Measurements from ENCODE around the gene ZMIZ1. TPM values are rescaled to one million over a fixed set of nuclear protein-coding genes. Genes with fewer than 3 reads are reported as not detected.

The ZMIZ1 gene
- total RNA-seq, 2 donors from 2014 or later, result 30.0 to 34.0 TPM

GRCh38 chr10:79181227-79181626, 112.5 kb downstream of the ZMIZ1 start:
- no peak for ATAC-seq

GRCh38 chr10:79181698-79182521, 113.1 kb downstream of the ZMIZ1 start:
- H3K27me3 Mint-ChIP-seq, result no peaks in the 10 kb centered on the region
- DNase-seq (no peak), ATAC-seq (no peak)
- peaks cover 16% of the 10 kb centered on the region for H3K4me1 Mint-ChIP-seq
- no peak overlapping the region for H3K27ac Mint-ChIP-seq
- H3K9me3 ChIP-seq (ENCODE audit: control insufficient read depth, low read length, poor library complexity, severe bottlenecking), result no peaks in the 10 kb centered on the region
- no peak overlapping the region for H3K4me3 Mint-ChIP-seq
- no peaks in the 10 kb centered on the region for H3K36me3 Mint-ChIP-seq (ENCODE audit: low read depth)

More at GRCh38 chr10:79181227-79181626, 112.5 kb downstream of the ZMIZ1 start:
- Mint-ChIP-seq H3K27me3 (no peaks in the 10 kb centered on the region), H3K27ac (no peak overlapping the region), H3K36me3 (ENCODE audit: low read depth) (no peaks in the 10 kb centered on the region), H3K4me3 (no peak overlapping the region), H3K4me1 (peaks cover 16% of the 10 kb centered on the region)
- no peak for DNase-seq
- H3K9me3 ChIP-seq (ENCODE audit: control insufficient read depth, low read length, poor library complexity, severe bottlenecking), result no peaks in the 10 kb centered on the region

GRCh38 chr10:79182781-79183467, 114.2 kb downstream of the ZMIZ1 start:
- Mint-ChIP-seq H3K27me3 (no peaks in the 10 kb centered on the region), H3K4me3 (no peak overlapping the region), H3K36me3 (ENCODE audit: low read depth) (no peaks in the 10 kb centered on the region), H3K4me1 (peaks cover 16% of the 10 kb centered on the region), H3K27ac (peak overlapping the region; percentile 57)
- DNase-seq, result no peak
- no peak for ATAC-seq
- no peaks in the 10 kb centered on the region for H3K9me3 ChIP-seq (ENCODE audit: control insufficient read depth, low read length, poor library complexity, severe bottlenecking)

GRCh38 chr10:79183468-79183865, 114.7 kb downstream of the ZMIZ1 start:
- Mint-ChIP-seq H3K4me1 (peaks cover 16% of the 10 kb centered on the region), H3K27me3 (no peaks in the 10 kb centered on the region), H3K4me3 (no peak overlapping the region), H3K36me3 (ENCODE audit: low read depth) (no peaks in the 10 kb centered on the region), H3K27ac (peak overlapping the region; percentile 57)
- ATAC-seq (no peak), DNase-seq (no peak)
- no peaks in the 10 kb centered on the region for H3K9me3 ChIP-seq (ENCODE audit: control insufficient read depth, low read length, poor library complexity, severe bottlenecking)

GRCh38 chr10:79184145-79184625, 115.4 kb downstream of the ZMIZ1 start:
- H3K4me1 Mint-ChIP-seq, result peaks cover 16% of the 10 kb centered on the region
- no peaks in the 10 kb centered on the region for H3K27me3 Mint-ChIP-seq
- ATAC-seq (no peak), DNase-seq (no peak)
- H3K36me3 Mint-ChIP-seq (ENCODE audit: low read depth), result no peaks in the 10 kb centered on the region
- no peak overlapping the region for H3K4me3 Mint-ChIP-seq
- H3K27ac Mint-ChIP-seq, result peak overlapping the region; percentile 57
- H3K9me3 ChIP-seq (ENCODE audit: control insufficient read depth, low read length, poor library complexity, severe bottlenecking), result no peaks in the 10 kb centered on the region

- no peak overlapping the region for H3K4me3 Mint-ChIP-seq
- H3K27me3 Mint-ChIP-seq, result no peaks in the 10 kb centered on the region
- DNase-seq (no peak), ATAC-seq (no peak)
- H3K4me1 Mint-ChIP-seq, result peaks cover 16% of the 10 kb centered on the region
- H3K9me3 ChIP-seq (ENCODE audit: control insufficient read depth, low read length, poor library complexity, severe bottlenecking), result no peaks in the 10 kb centered on the region
- no peak overlapping the region for H3K27ac Mint-ChIP-seq
- H3K36me3 Mint-ChIP-seq (ENCODE audit: low read depth), result no peaks in the 10 kb centered on the region
These were observed 115.9 kb downstream of the ZMIZ1 start for GRCh38 chr10:79184657-79185056.

GRCh38 chr10:79185067-79185774, 116.5 kb downstream of the ZMIZ1 start:
- peak overlapping the region; percentile 66 for H3K27ac Mint-ChIP-seq
- H3K9me3 ChIP-seq (ENCODE audit: control insufficient read depth, low read length, poor library complexity, severe bottlenecking), result no peaks in the 10 kb centered on the region
- peaks cover 16% of the 10 kb centered on the region for H3K4me1 Mint-ChIP-seq
- ATAC-seq (no peak), DNase-seq (no peak)
- no peaks in the 10 kb centered on the region for H3K27me3 Mint-ChIP-seq
- H3K36me3 Mint-ChIP-seq (ENCODE audit: low read depth), result no peaks in the 10 kb centered on the region
- no peak overlapping the region for H3K4me3 Mint-ChIP-seq

- H3K27me3 Mint-ChIP-seq, result no peaks in the 10 kb centered on the region
- no peak for ATAC-seq
- H3K27ac Mint-ChIP-seq, result peak overlapping the region; percentile 66
- no peak overlapping the region for H3K4me3 Mint-ChIP-seq
- no peaks in the 10 kb centered on the region for H3K9me3 ChIP-seq (ENCODE audit: control insufficient read depth, low read length, poor library complexity, severe bottlenecking)
- DNase-seq, result no peak
- H3K4me1 Mint-ChIP-seq, result peaks cover 16% of the 10 kb centered on the region
- H3K36me3 Mint-ChIP-seq (ENCODE audit: low read depth), result no peaks in the 10 kb centered on the region
These were observed 117.1 kb downstream of the ZMIZ1 start for GRCh38 chr10:79185796-79186374.

- H3K27ac Mint-ChIP-seq, result peak overlapping the region; percentile 66
- no peak for ATAC-seq
These were observed 117.8 kb downstream of the ZMIZ1 start for GRCh38 chr10:79186486-79187120.

GRCh38 chr10:79187121-79187940, 118.6 kb downstream of the ZMIZ1 start:
- Mint-ChIP-seq H3K27me3 (no peaks in the 10 kb centered on the region), H3K27ac (peak overlapping the region; percentile 66), H3K4me3 (no peak overlapping the region), H3K4me1 (peaks cover 12% of the 10 kb centered on the region), H3K36me3 (ENCODE audit: low read depth) (no peaks in the 10 kb centered on the region)
- ATAC-seq, result no peak
- no peak for DNase-seq
- H3K9me3 ChIP-seq (ENCODE audit: control insufficient read depth, low read length, poor library complexity, severe bottlenecking), result no peaks in the 10 kb centered on the region

More at GRCh38 chr10:79186486-79187120, 117.8 kb downstream of the ZMIZ1 start:
- DNase-seq, result no peak
- Mint-ChIP-seq H3K4me3 (no peak overlapping the region), H3K36me3 (ENCODE audit: low read depth) (no peaks in the 10 kb centered on the region), H3K4me1 (peaks cover 16% of the 10 kb centered on the region), H3K27me3 (no peaks in the 10 kb centered on the region)
- no peaks in the 10 kb centered on the region for H3K9me3 ChIP-seq (ENCODE audit: control insufficient read depth, low read length, poor library complexity, severe bottlenecking)

- no peak for ATAC-seq
- no peaks in the 10 kb centered on the region for H3K27me3 Mint-ChIP-seq
- H3K27ac Mint-ChIP-seq, result no peak overlapping the region
- no peak overlapping the region for H3K4me3 Mint-ChIP-seq
- no peak for DNase-seq
- H3K4me1 Mint-ChIP-seq, result peaks cover 14% of the 10 kb centered on the region
- H3K9me3 ChIP-seq (ENCODE audit: control insufficient read depth, low read length, poor library complexity, severe bottlenecking), result no peaks in the 10 kb centered on the region
- no peaks in the 10 kb centered on the region for H3K36me3 Mint-ChIP-seq (ENCODE audit: low read depth)
These were observed 119.6 kb downstream of the ZMIZ1 start for GRCh38 chr10:79188154-79188965.

Measured in T-helper 17 cell (primary cell).